CD8-positive, alpha-beta memory T cell (primary cell): ENCODE data around the gene FOXL3. TPM values are rescaled to one million over a fixed set of nuclear protein-coding genes. Genes with fewer than 3 reads are reported as not detected.
"Not testable (repeated sequence)": the region's sequence is repeated elsewhere in the genome, so short reads cannot be mapped to it uniquely, and the experiment has no call there.

ENCODE experiments used
- CTCF ChIA-PET: fragments of 350-600 bp; sonication (Branson Sonifier 250); formaldehyde crosslinking; loops from one replicate; lab custom pipeline; 2021; ENCODE audit warnings: antibody characterized with exemption; lab: Charles Lee
- POLR2A ChIA-PET: fragments of 350-600 bp; sonication (Branson Sonifier 250); formaldehyde crosslinking; loops from one replicate; lab custom pipeline; 2021; ENCODE audit warnings: antibody characterized with exemption; lab: Charles Lee
- DNase-seq, 5 donors: peaks; one replicate each; pipeline versions ENCODE4 v3.0.0 to v3.0.0-alpha.2; 2020 to 2022; ENCODE audit warnings: mixed read lengths in 1 of 5
- H3K27ac ChIP-seq: one replicate; pipeline ENCODE4 v1.7.0; 2013; ENCODE audit warnings: low read depth, mild to moderate bottlenecking, low read length, moderate library complexity
- H3K27me3 ChIP-seq: 2 replicates; pipeline ENCODE4 v1.7.0; 2013; ENCODE audit warnings: low read length, mild to moderate bottlenecking; ENCODE audit not compliant: insufficient read depth, poor library complexity, severe bottlenecking
- H3K36me3 ChIP-seq: 2 replicates; pipeline ENCODE4 v1.7.0; 2013; ENCODE audit warnings: mild to moderate bottlenecking, low read length, moderate library complexity; ENCODE audit not compliant: insufficient read depth
- H3K4me1 ChIP-seq: 2 replicates; pipeline ENCODE4 v1.7.0; 2013; ENCODE audit warnings: mild to moderate bottlenecking, low read length, moderate library complexity; ENCODE audit not compliant: insufficient read depth
- H3K4me3 ChIP-seq: 2 replicates; pipeline ENCODE4 v1.7.0; 2013; ENCODE audit warnings: mild to moderate bottlenecking, low read length
- H3K9me3 ChIP-seq: 2 replicates; pipeline ENCODE4 v1.7.0; 2013; ENCODE audit warnings: mild to moderate bottlenecking, low read length
- H3K27ac Mint-ChIP-seq, 8 donors: one replicate each; pipeline ENCODE4 v1.8.0; 2020 to 2021; ENCODE audit warnings: mixed read lengths in 8 of 8, mild to moderate bottlenecking in 6 of 8, inconsistent platforms in 3 of 8, moderate library complexity in 3 of 8
- H3K27me3 Mint-ChIP-seq, 2 donors: one replicate each; pipeline ENCODE4 v1.8.0; 2020 to 2021; ENCODE audit warnings: mixed read lengths in 2 of 2, mild to moderate bottlenecking in 1 of 2, moderate library complexity in 1 of 2
- H3K36me3 Mint-ChIP-seq, 3 donors: one replicate each; pipeline ENCODE4 v1.8.0; 2020 to 2021; ENCODE audit warnings: mixed read lengths in 3 of 3, inconsistent platforms in 1 of 3, mild to moderate bottlenecking in 1 of 3
- H3K4me1 Mint-ChIP-seq, 3 donors: one replicate each; pipeline ENCODE4 v1.8.0; 2020 to 2021; ENCODE audit warnings: mixed read lengths in 3 of 3, inconsistent platforms in 1 of 3, mild to moderate bottlenecking in 1 of 3
- H3K4me3 Mint-ChIP-seq, 7 donors: one replicate each; pipeline ENCODE4 v1.8.0; 2020 to 2021; ENCODE audit warnings: mixed read lengths in 7 of 7, mild to moderate bottlenecking in 6 of 7, moderate library complexity in 4 of 7, inconsistent platforms in 2 of 7
- H3K9me3 Mint-ChIP-seq, 5 donors: one replicate each; pipeline ENCODE4 v1.8.0; 2020 to 2022; ENCODE audit warnings: mixed read lengths in 5 of 5, mild to moderate bottlenecking in 3 of 5, moderate library complexity in 2 of 5, inconsistent platforms in 1 of 5
- polyA plus RNA-seq: library from polyadenylated mRNA; unstranded; fragments of 300-500 nt; fragmentation: Illumina TruSeq; gene quantifications from one replicate; pipeline ENCODE4 v1.2.3, GENCODE V29; 2021
- total RNA-seq, 2 experiments: library from RNA; stranded (reverse); gene quantifications; one replicate each; pipeline ENCODE4 v1.2.3, GENCODE V29; 2021

Gene FOXL3
- not detected for total RNA-seq
- not detected for polyA plus RNA-seq

DNA sequence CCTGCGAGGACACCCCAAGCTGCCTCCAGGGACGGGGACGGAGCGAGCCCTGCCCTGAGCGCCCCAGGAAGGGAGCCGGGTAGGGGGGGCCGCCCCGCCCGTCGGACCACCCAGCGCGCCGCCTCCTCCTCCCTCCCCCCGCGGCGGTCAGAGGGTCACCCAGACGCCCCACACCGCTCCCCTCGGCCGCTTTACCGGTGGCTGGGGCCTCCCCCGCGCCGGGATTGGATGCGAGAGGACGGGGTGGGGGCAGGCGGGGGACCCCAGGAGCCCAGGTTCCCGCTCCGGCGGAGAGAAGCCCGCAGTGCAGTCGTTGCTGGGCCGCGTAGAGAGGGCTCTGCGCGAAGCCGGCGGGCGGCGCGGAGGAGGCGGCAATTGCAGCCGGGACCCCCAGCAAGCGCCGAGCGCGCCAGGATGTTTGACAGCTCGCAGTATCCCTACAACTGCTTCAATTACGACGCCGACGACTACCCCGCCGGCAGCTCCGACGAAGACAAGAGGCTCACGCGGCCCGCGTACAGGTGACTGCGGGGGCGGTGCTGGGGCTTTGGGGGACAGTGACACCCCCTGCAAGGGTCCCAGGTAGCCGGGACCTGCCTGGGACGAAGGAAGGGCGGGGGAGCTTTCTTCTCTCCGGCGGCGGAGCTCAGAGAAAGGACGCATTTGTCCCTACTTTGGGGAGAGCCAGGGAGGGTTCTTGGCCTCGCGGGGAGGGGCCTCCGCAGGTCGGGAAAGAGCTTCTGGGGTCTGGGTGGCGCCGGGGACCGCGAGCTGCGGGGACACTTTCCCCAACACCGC is at the start of gene FOXL3:
Gene FOXL3 (plus strand): TSS at position 415 of the 798 bp plus-strand sequence. CDS start 0 bp downstream, at position 415.
- Mint-ChIP-seq H3K36me3 (no peaks in the 10 kb centered on the region), H3K4me1 (no peaks in the 10 kb centered on the region), H3K4me3 (no peak within 1 kb of the TSS), H3K9me3 (no peaks in the 10 kb centered on the region), H3K27ac (no peak within 1 kb of the TSS), H3K27me3 (peaks cover 44 to 50% of the 10 kb centered on the region in 2 donors)
- Histone ChIP-seq H3K36me3 (no peaks in the 10 kb centered on the region), H3K9me3 (no peaks in the 10 kb centered on the region), H3K27ac (no peak within 1 kb of the TSS), H3K4me1 (no peaks in the 10 kb centered on the region), H3K4me3 (no peak within 1 kb of the TSS), H3K27me3 (peaks cover 12% of the 10 kb centered on the region)
- ChIA-PET POLR2A (no interaction called here), CTCF (no interaction called here)
- no peak for DNase-seq

DNA sequence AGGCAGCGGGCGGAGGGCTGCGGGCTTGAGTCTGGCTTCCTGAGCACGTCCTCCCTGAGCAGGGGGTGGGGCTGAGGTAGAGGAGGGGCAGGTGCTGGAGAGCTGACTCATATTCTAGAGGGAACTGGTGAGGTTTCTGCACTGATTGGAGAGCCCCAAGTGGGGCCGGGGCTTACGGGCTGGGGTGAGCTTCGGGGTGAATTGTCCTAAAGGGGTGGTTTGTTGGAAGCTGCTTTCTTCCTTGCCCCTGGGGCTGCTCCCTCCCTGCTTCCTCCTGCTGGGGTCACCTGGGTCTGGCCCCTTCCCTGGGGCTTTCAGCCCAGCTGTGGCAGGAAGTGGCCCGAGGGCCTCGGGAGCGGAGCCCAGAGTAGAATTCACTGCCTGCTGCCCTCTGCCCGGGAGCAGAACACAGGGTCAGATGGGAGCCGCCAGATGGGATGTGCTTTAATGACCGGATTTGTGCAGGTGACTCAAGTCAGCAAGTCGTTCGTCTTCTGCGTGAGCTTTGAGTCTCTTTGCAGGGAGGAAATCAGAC is 49.0 kb upstream of the FOXL3 start:
- POLR2A ChIA-PET, result no interaction called here
- H3K27ac ChIP-seq, result no peak overlapping the region
- no peaks in the 10 kb centered on the region for H3K9me3 ChIP-seq
- no peak overlapping the region for H3K4me3 ChIP-seq
- H3K27ac Mint-ChIP-seq, result no peak overlapping the region
- CTCF ChIA-PET, result no interaction called here
- no peaks in the 10 kb centered on the region for H3K36me3 ChIP-seq
- H3K27me3 ChIP-seq, result no peaks in the 10 kb centered on the region
- H3K4me1 ChIP-seq, result no peaks in the 10 kb centered on the region
- H3K9me3 Mint-ChIP-seq, result no peaks in the 10 kb centered on the region
- H3K4me1 Mint-ChIP-seq, result no peaks in the 10 kb centered on the region
- DNase-seq, result no peak
- no peak overlapping the region for H3K4me3 Mint-ChIP-seq
- H3K27me3 Mint-ChIP-seq, result no peaks in the 10 kb centered on the region
- H3K36me3 Mint-ChIP-seq, result no peaks in the 10 kb centered on the region

DNA sequence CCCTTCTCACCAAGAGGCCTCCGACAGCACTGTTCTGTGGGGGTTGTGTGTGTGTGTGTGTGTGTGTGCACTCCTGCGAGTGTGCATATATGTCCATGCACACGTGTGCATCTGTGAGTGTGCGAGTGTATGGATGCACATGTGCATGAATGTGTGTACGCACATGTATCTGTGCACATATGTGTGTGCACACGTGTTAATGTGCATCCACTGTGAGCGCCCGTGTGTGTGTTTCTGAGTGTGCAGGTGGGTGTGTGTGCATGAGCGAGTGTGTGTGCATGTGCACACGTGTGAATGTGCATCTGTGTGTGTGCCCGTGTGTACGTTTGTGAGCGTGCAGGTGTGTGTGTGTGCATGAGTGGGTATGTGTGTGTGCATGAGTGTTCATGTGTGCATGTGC is 48.5 kb upstream of the FOXL3 start:
- Mint-ChIP-seq H3K27ac (no peak overlapping the region), H3K9me3 (no peaks in the 10 kb centered on the region), H3K27me3 (no peaks in the 10 kb centered on the region), H3K36me3 (no peaks in the 10 kb centered on the region), H3K4me1 (no peaks in the 10 kb centered on the region), H3K4me3 (no peak overlapping the region)
- H3K36me3 ChIP-seq, result no peaks in the 10 kb centered on the region
- POLR2A ChIA-PET, result no interaction called here
- H3K27ac ChIP-seq, result no peak overlapping the region
- no peak for DNase-seq
- H3K27me3 ChIP-seq, result no peaks in the 10 kb centered on the region
- H3K9me3 ChIP-seq, result no peaks in the 10 kb centered on the region
- no peak overlapping the region for H3K4me3 ChIP-seq
- CTCF ChIA-PET, result no interaction called here
- no peaks in the 10 kb centered on the region for H3K4me1 ChIP-seq

DNA sequence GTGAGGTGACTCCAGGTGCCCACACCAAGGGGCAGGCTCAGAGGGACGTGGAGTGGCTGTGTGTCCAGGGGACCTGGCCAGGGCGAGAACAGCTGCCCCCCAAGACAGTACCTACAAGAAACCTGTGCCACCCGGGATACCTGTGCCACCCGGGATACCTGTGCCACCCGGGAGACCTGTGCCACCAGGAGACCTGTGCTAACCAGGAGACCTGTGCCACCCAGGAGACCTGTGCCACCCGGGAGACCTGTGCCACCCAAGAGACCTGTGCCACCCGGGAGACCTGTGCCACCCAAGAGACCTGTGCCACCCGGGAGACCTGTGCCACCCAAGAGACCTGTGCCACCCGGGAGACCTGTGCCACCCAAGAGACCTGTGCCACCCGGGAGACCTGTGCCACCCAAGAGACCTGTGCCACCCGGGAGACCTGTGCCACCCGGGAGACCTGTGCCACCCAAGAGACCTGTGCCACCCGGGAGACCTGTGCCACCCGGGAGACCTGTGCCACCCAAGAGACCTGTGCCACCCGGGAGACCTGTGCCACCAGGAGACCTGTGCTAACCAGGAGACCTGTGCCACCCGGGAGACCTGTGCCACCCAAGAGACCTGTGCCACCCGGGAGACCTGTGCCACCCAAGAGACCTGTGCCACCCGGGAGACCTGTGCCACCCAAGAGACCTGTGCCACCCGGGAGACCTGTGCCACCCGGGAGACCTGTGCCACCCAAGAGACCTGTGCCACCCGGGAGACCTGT is 47.0 kb upstream of the FOXL3 start:
- H3K4me1 ChIP-seq, H3K4me3 ChIP-seq, H3K36me3 Mint-ChIP-seq, H3K27ac Mint-ChIP-seq, H3K9me3 Mint-ChIP-seq, H3K4me3 Mint-ChIP-seq, H3K27me3 ChIP-seq, H3K36me3 ChIP-seq, H3K27me3 Mint-ChIP-seq, DNase-seq, POLR2A ChIA-PET, H3K27ac ChIP-seq, CTCF ChIA-PET, H3K9me3 ChIP-seq, H3K4me1 Mint-ChIP-seq: not testable (repeated sequence)

DNA sequence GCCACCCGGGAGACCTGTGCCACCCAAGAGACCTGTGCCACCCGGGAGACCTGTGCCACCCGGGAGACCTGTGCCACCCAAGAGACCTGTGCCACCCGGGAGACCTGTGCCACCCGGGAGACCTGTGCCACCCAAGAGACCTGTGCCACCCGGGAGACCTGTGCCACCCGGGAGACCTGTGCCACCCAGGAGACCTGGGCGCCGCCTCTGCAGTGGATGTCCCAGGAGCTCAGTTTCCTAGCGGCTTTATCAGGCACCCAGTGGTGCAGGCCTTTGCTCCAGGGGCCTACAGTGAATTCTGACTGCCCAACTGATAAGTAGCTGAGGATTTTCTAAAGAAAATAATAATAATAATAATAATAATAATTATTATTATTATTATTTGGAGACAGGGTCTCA is 46.4 kb upstream of the FOXL3 start:
- H3K27me3 Mint-ChIP-seq, H3K4me3 Mint-ChIP-seq, H3K4me3 ChIP-seq, H3K27ac Mint-ChIP-seq, H3K4me1 Mint-ChIP-seq, H3K27ac ChIP-seq, POLR2A ChIA-PET, H3K36me3 Mint-ChIP-seq, H3K27me3 ChIP-seq, H3K9me3 Mint-ChIP-seq, DNase-seq, H3K36me3 ChIP-seq, H3K9me3 ChIP-seq, H3K4me1 ChIP-seq, CTCF ChIA-PET: not testable (repeated sequence)

DNA sequence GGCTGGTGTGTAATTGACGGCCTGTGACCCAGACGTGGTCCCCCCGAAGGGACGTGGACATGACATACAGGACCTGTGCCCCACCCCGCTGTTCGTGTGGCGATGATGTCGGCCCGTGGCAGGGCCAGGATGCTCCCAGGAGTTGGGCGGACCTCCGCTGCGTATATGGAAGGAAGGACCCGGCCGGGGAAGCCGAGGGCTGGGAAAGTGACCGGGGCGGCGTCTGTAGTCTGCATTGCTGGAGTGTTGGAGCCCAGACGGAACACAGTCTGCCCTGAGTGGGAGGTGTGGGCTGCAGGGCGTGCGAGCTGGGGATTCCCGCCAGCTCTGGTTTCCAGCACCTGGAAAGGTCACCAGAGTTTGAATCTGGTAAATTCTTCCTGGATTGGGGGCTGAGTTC is 45.0 kb upstream of the FOXL3 start:
- Histone ChIP-seq H3K27ac (no peak overlapping the region), H3K4me3 (no peak overlapping the region), H3K9me3 (no peaks in the 10 kb centered on the region), H3K36me3 (no peaks in the 10 kb centered on the region), H3K27me3 (no peaks in the 10 kb centered on the region), H3K4me1 (no peaks in the 10 kb centered on the region)
- Mint-ChIP-seq H3K4me3 (no peak overlapping the region), H3K36me3 (no peaks in the 10 kb centered on the region), H3K9me3 (no peaks in the 10 kb centered on the region), H3K4me1 (no peaks in the 10 kb centered on the region), H3K27me3 (peaks cover 0 to 2% of the 10 kb centered on the region in 2 donors), H3K27ac (no peak overlapping the region)
- DNase-seq, result no peak
- POLR2A ChIA-PET, result no interaction called here
- CTCF ChIA-PET, result no interaction called here

DNA sequence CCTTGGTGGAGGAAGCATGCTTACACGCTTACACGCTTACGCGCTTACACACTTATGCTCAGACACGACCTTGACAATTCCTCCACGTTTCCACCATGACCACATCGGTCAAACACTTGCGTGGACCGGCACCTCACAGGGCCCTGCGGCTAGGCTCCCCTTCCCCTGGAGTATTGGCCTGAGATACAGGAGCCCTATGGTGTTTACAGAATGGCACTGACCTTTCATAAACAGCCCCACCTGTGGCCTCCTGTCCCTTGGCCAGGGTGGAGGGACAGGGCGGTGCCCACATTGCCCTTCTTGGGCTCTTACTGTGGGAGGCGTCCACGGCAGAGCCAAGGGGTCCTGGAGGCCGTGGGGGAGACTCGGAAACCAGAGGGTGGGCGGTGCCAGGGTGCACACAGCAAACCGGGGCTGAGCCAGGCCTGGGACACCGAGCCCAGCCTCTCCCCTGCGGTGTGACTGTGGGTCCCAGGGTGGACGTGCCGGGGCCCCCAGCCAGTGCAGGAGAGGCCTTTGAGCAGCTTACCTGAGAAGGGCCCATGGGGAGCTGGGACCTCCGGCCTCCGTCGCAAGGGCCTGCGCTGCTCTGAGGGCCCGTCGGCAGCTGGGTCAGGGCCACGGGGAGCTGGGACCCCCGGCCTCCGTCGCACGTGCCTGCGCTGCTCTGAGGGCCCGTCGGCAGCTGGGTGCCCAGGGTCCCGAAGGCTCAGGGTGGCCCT is 44.2 kb upstream of the FOXL3 start:
- H3K36me3 ChIP-seq, result no peaks in the 10 kb centered on the region
- no peak for DNase-seq
- H3K9me3 ChIP-seq, result no peaks in the 10 kb centered on the region
- Mint-ChIP-seq H3K4me1 (no peaks in the 10 kb centered on the region), H3K4me3 (no peak overlapping the region), H3K36me3 (no peaks in the 10 kb centered on the region), H3K9me3 (no peaks in the 10 kb centered on the region), H3K27me3 (peaks cover 0 to 4% of the 10 kb centered on the region in 2 donors), H3K27ac (no peak overlapping the region)
- H3K4me1 ChIP-seq, result no peaks in the 10 kb centered on the region
- no peaks in the 10 kb centered on the region for H3K27me3 ChIP-seq
- H3K4me3 ChIP-seq, result no peak overlapping the region
- H3K27ac ChIP-seq, result no peak overlapping the region
- ChIA-PET CTCF (no interaction called here), POLR2A (no interaction called here)

DNA sequence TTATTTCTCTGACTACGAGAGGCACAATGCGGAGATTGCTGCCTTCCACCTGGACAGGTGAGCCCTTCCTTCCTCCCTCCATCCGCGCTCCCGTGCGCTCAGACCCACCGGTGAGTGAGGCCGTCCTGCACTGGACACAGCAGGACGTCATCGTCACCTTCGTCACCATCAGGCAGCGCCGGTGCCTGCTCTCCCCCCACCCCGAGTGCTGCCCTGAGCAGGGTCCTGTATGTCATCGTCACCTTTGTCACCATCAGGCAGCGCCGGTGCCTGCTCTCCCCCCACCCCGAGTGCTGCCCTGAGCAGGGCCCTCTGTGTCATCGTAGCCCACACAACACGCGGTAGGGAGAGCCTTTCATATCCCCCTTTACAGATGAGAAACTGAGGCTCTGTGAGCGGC is 43.5 kb upstream of the FOXL3 start:
- Histone ChIP-seq H3K36me3 (no peaks in the 10 kb centered on the region), H3K4me3 (no peak overlapping the region), H3K27me3 (no peaks in the 10 kb centered on the region), H3K4me1 (no peaks in the 10 kb centered on the region), H3K27ac (no peak overlapping the region), H3K9me3 (no peaks in the 10 kb centered on the region)
- no peak overlapping the region for H3K4me3 Mint-ChIP-seq
- no peaks in the 10 kb centered on the region for H3K4me1 Mint-ChIP-seq
- ChIA-PET CTCF (no interaction called here), POLR2A (no interaction called here)
- no peaks in the 10 kb centered on the region for H3K9me3 Mint-ChIP-seq
- no peak for DNase-seq
- H3K36me3 Mint-ChIP-seq, result no peaks in the 10 kb centered on the region
- no peak overlapping the region for H3K27ac Mint-ChIP-seq
- H3K27me3 Mint-ChIP-seq, result peaks cover 0 to 5% of the 10 kb centered on the region in 2 donors
